Retinal pigment epithelial cell (primary cell): ENCODE data around the gene EIF4G3.
"Not testable (repeated sequence)": the region's sequence is repeated elsewhere in the genome, so short reads cannot be mapped to it uniquely, and the experiment has no call there.

ENCODE experiments used
- DNase-seq: peaks from one replicate; pipeline ENCODE4 v3.0.0-alpha.2; 2010; ENCODE audit warnings: low read depth
- H3K4me3 ChIP-seq: 2 replicates; pipeline ENCODE4 v1.5.1; 2011; ENCODE audit warnings: mild to moderate bottlenecking, low read length, control low read depth, moderate library complexity
- TF ChIP-seq, protein P1 (sequence below): conservative IDR thresholded peaks from 2 replicates; pipeline ENCODE4 v1.5.1; 2011; ENCODE audit warnings: low read depth, low read length, control low read depth, inconsistent platforms

Gene EIF4G3

DNA sequence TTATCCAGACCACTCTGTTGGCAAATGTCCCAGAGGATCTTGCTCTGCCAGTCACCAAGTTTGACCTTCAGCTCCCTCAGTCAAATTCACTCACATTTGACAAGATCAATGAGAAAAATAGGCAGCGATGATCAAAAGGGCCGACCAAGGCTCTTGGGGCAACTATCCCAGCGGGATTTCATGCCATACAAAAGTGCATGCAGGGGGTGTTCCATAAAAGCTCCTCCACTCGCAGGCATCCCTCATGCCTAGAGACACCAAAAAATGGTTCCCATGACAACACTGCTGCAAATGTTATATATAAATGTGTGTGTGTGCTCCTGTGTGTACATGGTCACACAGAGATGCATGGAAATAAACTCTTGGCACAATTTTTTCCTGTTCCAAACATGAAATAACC, 16.2 kb upstream of the EIF4G3 start:
- H3K4me3 ChIP-seq = no peak overlapping the region
- TF ChIP-seq, protein P1, sequence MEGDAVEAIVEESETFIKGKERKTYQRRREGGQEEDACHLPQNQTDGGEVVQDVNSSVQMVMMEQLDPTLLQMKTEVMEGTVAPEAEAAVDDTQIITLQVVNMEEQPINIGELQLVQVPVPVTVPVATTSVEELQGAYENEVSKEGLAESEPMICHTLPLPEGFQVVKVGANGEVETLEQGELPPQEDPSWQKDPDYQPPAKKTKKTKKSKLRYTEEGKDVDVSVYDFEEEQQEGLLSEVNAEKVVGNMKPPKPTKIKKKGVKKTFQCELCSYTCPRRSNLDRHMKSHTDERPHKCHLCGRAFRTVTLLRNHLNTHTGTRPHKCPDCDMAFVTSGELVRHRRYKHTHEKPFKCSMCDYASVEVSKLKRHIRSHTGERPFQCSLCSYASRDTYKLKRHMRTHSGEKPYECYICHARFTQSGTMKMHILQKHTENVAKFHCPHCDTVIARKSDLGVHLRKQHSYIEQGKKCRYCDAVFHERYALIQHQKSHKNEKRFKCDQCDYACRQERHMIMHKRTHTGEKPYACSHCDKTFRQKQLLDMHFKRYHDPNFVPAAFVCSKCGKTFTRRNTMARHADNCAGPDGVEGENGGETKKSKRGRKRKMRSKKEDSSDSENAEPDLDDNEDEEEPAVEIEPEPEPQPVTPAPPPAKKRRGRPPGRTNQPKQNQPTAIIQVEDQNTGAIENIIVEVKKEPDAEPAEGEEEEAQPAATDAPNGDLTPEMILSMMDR = no peak
- DNase-seq = no peak

DNA sequence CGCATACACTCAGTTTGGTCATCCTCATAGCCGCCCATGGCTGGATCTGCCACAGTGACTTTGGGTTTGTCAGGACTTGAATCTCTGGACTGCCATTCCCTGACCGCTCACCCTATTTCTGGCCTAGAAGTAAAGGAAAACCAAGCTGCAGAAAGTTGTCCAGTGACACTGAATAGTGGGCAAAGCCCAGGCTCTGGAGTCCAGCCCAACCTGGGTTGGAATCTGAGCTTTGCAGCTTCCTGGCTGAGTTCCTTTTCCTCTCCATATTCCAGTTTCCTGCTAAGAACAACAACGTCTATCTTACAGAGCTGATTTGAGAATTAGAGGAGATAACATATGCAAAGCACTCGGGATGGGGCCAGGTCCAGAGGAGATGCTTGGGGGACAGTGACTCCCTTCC, 15.6 kb upstream of the EIF4G3 start:
- no peak for DNase-seq
- no peak overlapping the region for H3K4me3 ChIP-seq
- TF ChIP-seq, protein P1 = no peak

DNA sequence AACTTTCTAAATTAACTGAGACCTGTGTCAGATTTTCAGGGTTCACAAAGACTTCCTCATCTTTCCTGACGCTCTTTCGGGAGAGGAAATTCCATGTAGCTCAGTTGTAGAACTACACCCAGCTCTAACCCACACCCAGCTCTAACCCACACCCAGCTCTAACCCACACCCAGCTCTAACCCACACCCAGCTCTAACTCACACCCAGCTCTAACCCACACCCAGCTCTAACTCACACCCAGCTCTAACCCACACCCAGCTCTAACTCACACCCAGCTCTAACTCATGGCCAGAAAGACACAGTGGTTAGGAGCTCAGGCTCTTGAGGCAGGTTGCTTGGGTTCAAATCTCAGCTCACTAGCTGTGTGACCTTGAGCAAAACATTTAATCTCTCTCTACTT, 14.1 kb upstream of the EIF4G3 start:
- DNase-seq = not testable (repeated sequence)

DNA sequence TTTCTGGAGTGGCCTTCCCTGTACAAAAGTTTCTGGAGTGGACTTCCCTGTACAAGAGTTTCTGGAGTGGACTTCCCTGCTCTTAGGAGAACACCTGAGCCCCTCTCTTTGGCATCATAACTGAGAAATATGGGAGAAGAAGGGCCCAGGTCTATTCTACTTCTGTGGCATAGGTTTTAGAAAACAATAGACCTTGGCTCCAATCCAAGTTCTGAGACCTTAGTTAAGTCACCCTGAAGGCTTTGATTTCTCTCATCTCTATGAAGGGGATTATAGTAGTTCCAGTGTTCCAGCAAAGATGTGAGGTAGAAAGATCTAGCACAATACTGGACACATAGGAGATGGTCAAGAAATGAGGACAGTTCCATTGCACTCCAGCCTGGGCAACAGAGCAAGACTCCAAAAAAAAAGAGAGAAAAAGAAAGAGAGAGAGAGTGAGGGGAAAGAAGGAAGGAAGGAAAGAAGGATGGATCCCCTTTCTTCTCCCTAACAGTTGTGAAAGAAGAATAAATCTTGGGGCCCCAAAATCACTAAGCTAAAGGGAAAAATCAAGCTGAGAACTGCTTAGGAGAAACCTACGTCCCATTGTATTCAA, 13.3 kb upstream of the EIF4G3 start:
- TF ChIP-seq, protein P1 = no peak
- H3K4me3 ChIP-seq = no peak overlapping the region
- no peak for DNase-seq

More for the DNA sequence above, 14.1 kb upstream of the EIF4G3 start:
- H3K4me3 ChIP-seq = not testable (repeated sequence)

DNA sequence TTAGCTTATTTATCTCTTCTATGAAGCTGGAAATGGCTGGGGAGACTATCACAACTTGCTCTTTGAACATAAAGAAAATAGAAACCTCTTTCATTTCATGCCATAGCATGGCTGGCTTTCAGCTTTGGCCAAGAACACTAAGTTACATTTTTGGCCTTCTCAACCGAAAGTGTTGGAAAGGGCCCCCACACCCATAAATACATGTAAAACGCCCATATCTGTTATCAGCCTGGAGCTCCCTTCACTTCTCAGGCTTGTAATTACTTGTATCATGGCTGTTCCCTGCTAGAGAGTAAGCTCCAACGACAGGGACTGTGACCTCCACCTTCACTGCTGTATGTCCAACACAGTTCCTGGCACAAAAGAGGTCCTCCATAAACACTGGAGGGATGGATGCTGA, 12.7 kb upstream of the EIF4G3 start:
- DNase-seq = no peak
- H3K4me3 ChIP-seq = no peak overlapping the region
- TF ChIP-seq, protein P1 = no peak

DNA sequence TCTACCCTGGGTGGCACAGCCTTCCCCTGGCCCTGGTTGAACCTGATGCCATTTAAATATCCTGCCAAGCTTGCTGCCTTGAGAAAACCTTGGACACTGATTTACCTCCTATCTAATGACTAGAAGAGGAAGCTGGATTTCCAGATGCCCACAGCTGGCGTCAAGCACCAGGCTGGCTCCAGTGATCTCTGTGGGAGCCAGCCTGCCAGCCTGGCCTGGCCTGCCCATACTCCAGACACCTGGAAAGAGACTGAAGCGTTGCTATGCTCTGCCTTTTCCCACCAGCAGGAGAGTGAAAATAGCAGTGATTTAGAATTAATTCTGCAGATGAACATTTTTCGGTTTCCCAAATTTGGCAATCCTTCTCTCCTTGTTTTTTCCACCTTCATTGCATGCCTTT, 11.5 kb upstream of the EIF4G3 start:
- H3K4me3 ChIP-seq = no peak overlapping the region
- TF ChIP-seq, protein P1 = no peak
- DNase-seq = no peak

DNA sequence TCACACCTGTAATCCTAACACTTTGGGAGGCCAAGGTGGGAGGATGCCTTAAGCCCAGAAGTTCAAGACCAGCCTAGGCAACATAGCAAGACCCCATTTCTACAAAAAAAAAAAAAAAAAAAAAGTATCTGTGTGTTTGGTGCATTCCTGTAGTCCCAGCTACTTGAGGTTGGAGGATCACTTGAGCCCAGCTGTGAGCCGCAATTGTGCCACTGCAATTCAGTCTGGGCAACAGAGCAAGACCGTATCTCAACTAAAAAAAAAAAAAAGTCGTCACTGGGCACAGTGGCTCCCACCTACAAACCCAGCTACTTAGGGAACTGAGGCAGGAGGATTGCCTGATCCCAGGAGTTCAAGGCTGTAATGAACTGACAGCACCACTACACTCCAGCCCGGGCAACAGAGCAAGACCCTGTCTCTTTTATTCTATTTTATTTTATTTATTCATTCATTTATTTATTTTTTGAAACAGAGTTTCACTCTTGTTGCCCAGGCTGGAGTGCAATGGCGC, 8.6 kb upstream of the EIF4G3 start:
- H3K4me3 ChIP-seq = no peak overlapping the region
- TF ChIP-seq, protein P1 = no peak
- no peak for DNase-seq

DNA sequence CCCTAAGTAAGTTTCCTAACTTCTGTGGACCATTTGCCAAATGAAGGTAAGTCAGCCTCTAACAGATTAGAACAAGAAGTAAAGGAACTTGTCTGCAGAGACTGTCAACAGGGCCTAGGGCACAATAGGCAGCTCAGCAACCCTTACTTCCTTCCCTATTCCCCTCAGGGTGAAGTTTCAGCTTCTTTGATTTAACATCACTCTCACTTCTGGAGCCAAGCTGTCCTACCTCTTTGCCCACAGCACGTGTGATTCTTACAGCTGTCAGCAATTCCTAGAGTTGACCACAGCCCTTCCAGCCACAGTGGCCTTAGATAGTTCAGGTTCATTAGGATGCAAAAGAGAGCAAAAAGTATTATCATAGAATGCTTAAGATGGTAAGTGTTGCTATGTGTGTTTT, 7.6 kb upstream of the EIF4G3 start:
- no peak for DNase-seq
- TF ChIP-seq, protein P1 = no peak
- no peak overlapping the region for H3K4me3 ChIP-seq
